ENCODE measurements around the gene RAB31.

RAB31 gene

GRCh38 chr18:9771261-9771976 is 63.3 kb downstream of the RAB31 start:
- Histone ChIP-seq H3K4me2 (ENCODE audit: low read length) (peak overlapping the region; percentile 11), H3K4me3 (ENCODE audit: low read depth, low read length) (no peak overlapping the region), H3K79me2 (no peaks in the 10 kb centered on the region), H3K9ac (no peak overlapping the region), H2AFZ (peak overlapping the region; percentile 68), H3K4me1 (no peaks in the 10 kb centered on the region), H3K9me3 (ENCODE audit: control insufficient read depth, low read length) (no peaks in the 10 kb centered on the region), H3K27ac (peak overlapping the region; percentile 7), H3K27me3 (ENCODE audit: control insufficient read depth, insufficient read depth, low read length) (no peaks in the 10 kb centered on the region), H3K36me3 (ENCODE audit: control insufficient read depth, insufficient read depth, low read length) (no peaks in the 10 kb centered on the region)
- TF ChIP-seq, protein P1, sequence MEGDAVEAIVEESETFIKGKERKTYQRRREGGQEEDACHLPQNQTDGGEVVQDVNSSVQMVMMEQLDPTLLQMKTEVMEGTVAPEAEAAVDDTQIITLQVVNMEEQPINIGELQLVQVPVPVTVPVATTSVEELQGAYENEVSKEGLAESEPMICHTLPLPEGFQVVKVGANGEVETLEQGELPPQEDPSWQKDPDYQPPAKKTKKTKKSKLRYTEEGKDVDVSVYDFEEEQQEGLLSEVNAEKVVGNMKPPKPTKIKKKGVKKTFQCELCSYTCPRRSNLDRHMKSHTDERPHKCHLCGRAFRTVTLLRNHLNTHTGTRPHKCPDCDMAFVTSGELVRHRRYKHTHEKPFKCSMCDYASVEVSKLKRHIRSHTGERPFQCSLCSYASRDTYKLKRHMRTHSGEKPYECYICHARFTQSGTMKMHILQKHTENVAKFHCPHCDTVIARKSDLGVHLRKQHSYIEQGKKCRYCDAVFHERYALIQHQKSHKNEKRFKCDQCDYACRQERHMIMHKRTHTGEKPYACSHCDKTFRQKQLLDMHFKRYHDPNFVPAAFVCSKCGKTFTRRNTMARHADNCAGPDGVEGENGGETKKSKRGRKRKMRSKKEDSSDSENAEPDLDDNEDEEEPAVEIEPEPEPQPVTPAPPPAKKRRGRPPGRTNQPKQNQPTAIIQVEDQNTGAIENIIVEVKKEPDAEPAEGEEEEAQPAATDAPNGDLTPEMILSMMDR (IDR thresholded peaks at IDR 0.05) = peak; percentile 99

DNA sequence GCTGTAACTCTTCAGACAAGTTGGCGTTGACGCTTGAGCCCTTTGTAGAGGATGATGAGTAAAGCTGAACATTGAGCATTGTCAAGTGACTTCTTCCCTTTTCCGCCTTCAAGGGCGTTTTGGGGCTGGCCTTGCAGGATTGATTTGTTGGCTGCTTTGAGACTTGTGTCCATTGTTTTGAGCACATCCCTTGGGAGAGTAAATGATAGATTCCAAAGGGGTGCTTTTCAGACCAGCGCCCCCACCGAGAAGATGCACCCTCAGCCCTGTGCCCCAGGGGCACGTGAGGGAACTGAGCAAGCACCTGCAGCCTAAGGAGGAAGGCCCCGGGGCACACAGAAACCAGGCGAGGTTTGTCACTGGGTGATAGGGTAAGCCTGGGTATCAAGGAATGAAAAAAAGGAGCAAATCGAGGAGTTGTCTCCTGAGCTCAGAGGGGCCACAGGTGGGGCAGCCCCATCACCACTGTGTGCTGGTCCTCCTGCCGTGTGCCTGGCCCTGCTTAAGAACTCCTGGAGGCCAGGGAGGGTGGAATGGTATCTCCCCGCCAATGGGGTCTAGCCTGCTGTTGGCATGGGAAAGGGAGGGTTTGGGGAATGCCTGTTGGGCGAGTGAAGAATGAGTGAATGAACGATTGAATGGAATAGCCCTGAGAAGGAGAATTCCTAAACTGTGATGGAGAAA is 64.0 kb downstream of the RAB31 start:
- Histone ChIP-seq H3K9ac (no peak overlapping the region), H3K4me2 (ENCODE audit: low read length) (no peak overlapping the region), H3K36me3 (ENCODE audit: control insufficient read depth, insufficient read depth, low read length) (no peaks in the 10 kb centered on the region), H3K27ac (no peak overlapping the region), H3K4me3 (ENCODE audit: low read depth, low read length) (no peak overlapping the region), H2AFZ (peak overlapping the region; percentile 68), H3K27me3 (ENCODE audit: control insufficient read depth, insufficient read depth, low read length) (no peaks in the 10 kb centered on the region), H3K9me3 (ENCODE audit: control insufficient read depth, low read length) (no peaks in the 10 kb centered on the region), H3K79me2 (no peaks in the 10 kb centered on the region), H3K4me1 (no peaks in the 10 kb centered on the region)
- TF ChIP-seq, protein P1 (IDR thresholded peaks at IDR 0.05) = no peak

- Histone ChIP-seq H3K9me3 (ENCODE audit: control insufficient read depth, low read length) (no peaks in the 10 kb centered on the region), H3K79me2 (no peaks in the 10 kb centered on the region), H3K9ac (no peak overlapping the region), H2AFZ (no peak overlapping the region), H3K36me3 (ENCODE audit: control insufficient read depth, insufficient read depth, low read length) (no peaks in the 10 kb centered on the region), H3K4me2 (ENCODE audit: low read length) (no peak overlapping the region), H3K27ac (no peak overlapping the region), H3K4me3 (ENCODE audit: low read depth, low read length) (no peak overlapping the region), H3K4me1 (no peaks in the 10 kb centered on the region), H3K27me3 (ENCODE audit: control insufficient read depth, insufficient read depth, low read length) (no peaks in the 10 kb centered on the region)
- TF ChIP-seq, protein P1 (IDR thresholded peaks at IDR 0.05) = no peak
These were observed 65.0 kb downstream of the RAB31 start for GRCh38 chr18:9772847-9773677.

DNA sequence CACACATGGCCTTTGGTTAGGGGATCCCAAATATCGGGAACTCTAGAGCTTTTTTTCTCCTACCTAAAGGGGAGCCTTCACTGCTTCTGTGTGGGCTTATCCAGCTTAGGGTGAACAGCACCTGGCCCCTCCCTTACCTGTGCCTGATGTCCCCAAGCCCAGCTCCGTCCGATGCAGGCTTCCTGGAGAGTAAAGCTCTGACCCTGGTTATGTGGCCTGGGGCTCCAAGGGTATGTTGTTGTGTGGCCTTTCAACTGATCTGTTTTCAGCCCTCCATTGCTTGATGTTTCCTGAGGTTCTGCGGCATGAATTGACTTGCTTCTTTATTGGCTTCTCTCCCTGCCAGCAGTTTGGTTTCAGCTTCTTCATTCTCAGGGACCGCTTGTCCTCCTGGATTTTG is 66.0 kb downstream of the RAB31 start:
- Histone ChIP-seq H2AFZ (no peak overlapping the region), H3K27me3 (ENCODE audit: control insufficient read depth, insufficient read depth, low read length) (no peaks in the 10 kb centered on the region), H3K4me1 (no peaks in the 10 kb centered on the region), H3K36me3 (ENCODE audit: control insufficient read depth, insufficient read depth, low read length) (no peaks in the 10 kb centered on the region), H3K9ac (no peak overlapping the region), H3K9me3 (ENCODE audit: control insufficient read depth, low read length) (no peaks in the 10 kb centered on the region), H3K4me2 (ENCODE audit: low read length) (no peak overlapping the region), H3K4me3 (ENCODE audit: low read depth, low read length) (no peak overlapping the region), H3K79me2 (no peaks in the 10 kb centered on the region), H3K27ac (no peak overlapping the region)
- TF ChIP-seq, protein P1 (IDR thresholded peaks at IDR 0.05) = no peak
